Upper lobe of left lung (tissue), 4 donors: Measurements from ENCODE around the gene CCSAP.

ENCODE experiments used
- CTCF ChIP-seq, 6 experiments: fragments of 450-650 bp in 4 of 6; fragments of 200-600 bp in 2 of 6; sonication (generic) in 2 of 6; IDR thresholded peaks; one replicate each; pipeline ENCODE4 v1.5.1; 2016 to 2019; ENCODE audit warnings: antibody characterized with exemption in 6 of 6
- EP300 ChIP-seq, 4 donors: sonication (generic); formaldehyde crosslinking; IDR thresholded peaks; one replicate each; pipeline ENCODE4 v1.5.1; 2017; ENCODE audit warnings: antibody characterized with exemption in 4 of 4, control low read depth in 2 of 4

DNA sequence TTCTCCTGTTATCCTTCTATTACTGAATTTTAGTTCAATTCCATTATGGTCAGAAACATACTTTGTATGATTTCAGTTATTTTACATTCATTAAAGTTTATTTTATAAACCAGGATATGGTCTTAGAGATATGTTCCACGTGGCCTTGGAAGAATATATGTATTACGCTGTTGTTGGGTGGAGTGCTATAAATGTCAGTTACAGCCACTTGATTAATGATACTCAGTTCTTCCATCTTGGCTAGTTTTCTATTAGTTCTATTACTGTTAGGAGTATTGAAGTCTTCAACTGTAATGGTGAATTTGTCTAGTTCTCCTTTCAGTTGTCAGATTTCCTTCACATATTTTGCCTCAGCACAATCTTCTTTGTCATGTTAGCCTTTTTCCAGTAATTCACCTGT, 26.7 kb downstream of the CCSAP start:
- TF ChIP-seq CTCF (IDR thresholded peaks at IDR 0.05) (no peak), EP300 (IDR thresholded peaks at IDR 0.05) (no peak)
